GM18873 (cell line): ENCODE data around the gene ARGFX.
A peak's percentile ranks its signal among the peaks of the same experiment; 100 is the strongest.
"Not testable (repeated sequence)": the region's sequence is repeated elsewhere in the genome, so short reads cannot be mapped to it uniquely, and the experiment has no call there.

Experiments used
- ATAC-seq: cut with Tn5 transposase; IDR thresholded peaks from one replicate; pipeline ENCODE4 v1.9.1; 2021; ENCODE audit warnings: mild to moderate bottlenecking, moderate library complexity, moderate number of reproducible peaks; ENCODE audit not compliant: unreplicated experiment, low FRiP score

Gene ARGFX

DNA sequence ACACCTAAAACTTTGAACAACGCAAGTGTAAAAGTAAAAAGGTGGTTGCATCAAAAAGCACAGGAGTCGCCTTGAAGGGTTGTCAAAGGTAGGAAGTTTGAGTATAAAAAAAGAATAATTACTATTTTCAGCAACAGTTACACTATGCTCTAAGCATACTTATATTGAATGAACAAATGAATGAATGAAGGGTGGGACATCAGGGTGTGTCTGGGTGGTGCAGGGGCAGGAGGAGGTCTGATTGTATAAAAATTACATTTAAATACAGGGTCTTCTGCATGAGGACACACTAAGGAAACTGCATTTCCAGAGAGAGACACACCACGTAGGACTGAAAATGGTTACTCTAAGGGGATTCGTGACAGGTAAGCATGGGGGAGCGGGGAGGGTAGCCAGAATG is at the start of gene ARGFX:
Gene ARGFX, plus strand, starts transcription at position 301 of the 400 bp plus-strand sequence. CDS start 2,765 bp downstream, outside the sequence.
- ATAC-seq: no peak

GRCh38 chr3:121517953-121518655 is 49.6 kb upstream of the ARGFX start:
- ATAC-seq: no peak

GRCh38 chr3:121520510-121520909 is 47.2 kb upstream of the ARGFX start:
- ATAC-seq: no peak

- ATAC-seq: no peak
Measured at GRCh38 chr3:121529308-121529707, 38.4 kb upstream of the ARGFX start.

- ATAC-seq: no peak
Measured at GRCh38 chr3:121531269-121531668, 36.5 kb upstream of the ARGFX start.

- no peak for ATAC-seq
Measured at GRCh38 chr3:121542924-121543323, 24.8 kb upstream of the ARGFX start.

DNA sequence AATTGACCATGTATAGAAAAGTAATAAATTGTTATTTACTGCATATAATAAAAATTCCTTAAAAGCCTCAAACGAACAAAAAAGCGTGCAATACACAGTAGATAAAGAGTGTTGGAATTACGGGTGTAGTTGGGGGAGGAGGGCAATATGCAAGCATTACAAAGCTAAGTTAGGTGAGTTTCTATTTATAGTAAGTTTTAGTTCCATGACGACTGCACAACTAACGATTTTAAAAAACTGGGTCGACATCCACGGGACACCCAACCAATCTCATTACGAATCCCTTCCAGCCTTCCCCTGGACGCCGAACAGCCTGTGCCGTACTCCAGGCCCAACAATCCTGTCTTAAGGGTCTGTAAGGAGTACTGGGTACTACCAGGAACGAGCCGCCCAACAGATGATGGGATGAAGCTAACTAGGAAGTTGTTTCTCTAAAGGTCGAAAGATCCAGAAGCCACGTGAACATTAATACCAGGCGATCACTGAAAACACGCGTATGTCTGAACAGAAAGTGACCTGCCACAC is 22.6 kb upstream of the ARGFX start:
- ATAC-seq: no peak

- peak; percentile 71 for ATAC-seq
Measured at GRCh38 chr3:121545574-121546455, 21.9 kb upstream of the ARGFX start, which contains the start of gene POLQ. TSS of gene POLQ (minus strand) at chr3:121545988. CDS start at chr3:121545877, 111 bp downstream.

- no peak for ATAC-seq
Measured at GRCh38 chr3:121552379-121552778, 15.4 kb upstream of the ARGFX start.

- ATAC-seq: no peak
Measured at GRCh38 chr3:121552797-121553196, 15.0 kb upstream of the ARGFX start.

DNA sequence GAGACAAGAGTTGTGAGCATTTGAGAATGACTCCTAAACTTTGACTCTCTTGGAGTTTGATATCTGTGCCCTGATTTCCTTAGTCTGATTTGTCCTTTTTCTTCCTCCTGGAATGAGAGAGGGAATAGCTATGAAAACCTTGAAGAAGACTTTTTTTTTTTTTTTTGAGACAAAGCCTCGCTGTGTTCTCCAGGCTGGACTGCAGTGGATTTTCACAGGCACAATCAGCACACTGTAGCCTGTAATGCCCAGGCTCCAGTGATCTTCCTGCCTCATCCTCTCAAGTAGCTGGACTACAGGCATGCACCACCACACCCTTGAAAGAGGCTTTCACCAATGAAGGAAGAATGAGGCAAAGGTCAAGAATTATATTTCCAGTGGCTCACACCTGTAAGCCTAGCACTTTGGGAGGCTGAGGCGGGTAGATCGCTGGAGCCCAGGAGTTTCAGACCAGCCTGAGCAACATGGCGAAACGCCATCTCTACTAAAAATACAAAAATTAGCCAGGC is 10.3 kb upstream of the ARGFX start:
- ATAC-seq: no peak

- ATAC-seq: no peak
Measured at GRCh38 chr3:121562148-121562547, 5.6 kb upstream of the ARGFX start.

GRCh38 chr3:121566773-121567172 is 976 bp upstream of the ARGFX start:
- no peak for ATAC-seq

- no peak for ATAC-seq
Measured at GRCh38 chr3:121574449-121574848, 6.7 kb downstream of the ARGFX start.

DNA sequence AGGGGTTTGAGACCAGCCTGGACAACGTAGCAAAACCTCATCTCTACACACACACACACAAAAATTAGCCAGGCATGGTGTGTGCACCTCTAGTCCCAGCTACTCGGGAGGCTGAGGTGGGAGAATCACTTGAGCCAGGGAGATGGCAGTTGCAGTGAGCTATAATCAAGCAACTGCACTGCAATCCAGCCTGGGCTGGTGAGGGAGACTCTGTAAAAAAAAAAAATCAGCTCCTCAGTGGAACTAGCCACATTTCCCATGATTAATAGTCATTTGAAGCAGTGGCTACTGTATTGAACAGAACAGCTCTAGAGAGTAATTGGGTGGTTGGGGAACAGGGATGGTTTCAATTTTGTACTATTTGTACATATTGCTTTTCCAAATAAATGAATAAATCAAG is 13.9 kb downstream of the ARGFX start:
- ATAC-seq: no peak

GRCh38 chr3:121584418-121584817 is 16.7 kb downstream of the ARGFX start:
- ATAC-seq: no peak

DNA sequence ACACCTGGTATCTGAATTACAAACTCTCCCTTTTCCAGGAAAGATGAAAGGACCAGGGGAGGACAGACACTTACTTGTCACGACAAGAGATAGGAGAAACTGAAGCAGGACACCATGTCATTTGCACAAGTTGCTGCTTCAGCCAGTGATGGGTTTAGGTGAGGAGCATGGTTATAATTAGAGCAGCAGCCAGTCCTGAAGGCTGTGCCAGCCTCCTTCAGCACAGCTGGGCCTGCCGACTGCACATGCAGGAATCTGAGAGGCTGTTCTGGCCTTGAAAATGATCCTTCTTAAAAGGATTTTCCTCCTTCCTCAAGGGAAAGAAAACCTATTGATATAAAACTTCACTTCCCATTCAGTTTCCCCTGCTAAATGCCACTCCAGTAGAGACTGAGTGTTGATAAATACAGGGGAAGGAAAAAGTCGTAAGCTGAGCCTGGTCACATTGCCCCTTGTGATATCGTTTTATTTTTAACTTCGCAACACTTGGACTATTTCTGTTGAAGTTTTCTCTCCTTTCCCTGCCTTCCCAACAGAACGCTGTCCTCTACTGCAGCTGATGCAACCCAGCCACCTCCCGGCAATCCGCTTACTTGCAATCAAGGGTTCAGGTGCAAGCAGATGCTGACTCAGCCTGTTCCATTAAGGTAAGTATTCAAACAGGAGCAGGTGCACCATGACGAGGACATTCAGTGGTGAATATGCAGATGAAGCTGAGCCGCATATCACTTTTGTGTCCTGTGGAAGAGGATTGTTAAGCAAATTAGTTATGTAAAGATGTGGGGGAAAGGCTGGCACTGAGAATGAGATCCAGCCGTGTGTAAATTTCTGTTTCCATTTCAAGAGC is 25.3 kb downstream of the ARGFX start, which contains the start of gene FBXO40:
Gene FBXO40, plus strand, starts transcription at position 524 of the 847 bp plus-strand sequence. CDS start 27,197 bp downstream, outside the sequence.
- no peak for ATAC-seq

GRCh38 chr3:121593806-121594205 is 26.1 kb downstream of the ARGFX start:
- not testable (repeated sequence) for ATAC-seq

GRCh38 chr3:121594850-121595249 is 27.1 kb downstream of the ARGFX start:
- no peak for ATAC-seq
